Measurements from ENCODE around the gene GRN.

DNA sequence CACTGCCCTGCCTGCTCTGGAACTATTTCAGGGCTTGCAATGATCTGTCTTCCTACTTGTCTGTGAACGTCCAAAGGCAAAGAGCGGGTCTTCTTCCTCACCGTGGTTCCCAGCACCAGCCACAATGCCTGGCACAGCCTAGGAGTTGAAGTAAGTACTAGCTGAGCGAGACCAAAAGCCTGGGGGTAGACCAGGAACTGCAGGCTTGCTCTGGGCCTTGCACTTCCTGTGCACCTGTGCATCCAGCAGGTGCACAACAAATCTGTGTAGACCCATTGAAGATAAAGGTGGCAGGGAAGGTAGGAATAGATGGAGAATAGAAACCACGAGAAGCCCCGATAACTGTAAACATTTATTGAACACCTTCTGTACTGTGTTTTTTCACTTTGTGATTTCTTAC lies 13.9 kb downstream of the GRN start:
- TF ChIP-seq POLR2A (IDR thresholded peaks at IDR 0.05), result no peak
- TF ChIP-seq, protein P1, sequence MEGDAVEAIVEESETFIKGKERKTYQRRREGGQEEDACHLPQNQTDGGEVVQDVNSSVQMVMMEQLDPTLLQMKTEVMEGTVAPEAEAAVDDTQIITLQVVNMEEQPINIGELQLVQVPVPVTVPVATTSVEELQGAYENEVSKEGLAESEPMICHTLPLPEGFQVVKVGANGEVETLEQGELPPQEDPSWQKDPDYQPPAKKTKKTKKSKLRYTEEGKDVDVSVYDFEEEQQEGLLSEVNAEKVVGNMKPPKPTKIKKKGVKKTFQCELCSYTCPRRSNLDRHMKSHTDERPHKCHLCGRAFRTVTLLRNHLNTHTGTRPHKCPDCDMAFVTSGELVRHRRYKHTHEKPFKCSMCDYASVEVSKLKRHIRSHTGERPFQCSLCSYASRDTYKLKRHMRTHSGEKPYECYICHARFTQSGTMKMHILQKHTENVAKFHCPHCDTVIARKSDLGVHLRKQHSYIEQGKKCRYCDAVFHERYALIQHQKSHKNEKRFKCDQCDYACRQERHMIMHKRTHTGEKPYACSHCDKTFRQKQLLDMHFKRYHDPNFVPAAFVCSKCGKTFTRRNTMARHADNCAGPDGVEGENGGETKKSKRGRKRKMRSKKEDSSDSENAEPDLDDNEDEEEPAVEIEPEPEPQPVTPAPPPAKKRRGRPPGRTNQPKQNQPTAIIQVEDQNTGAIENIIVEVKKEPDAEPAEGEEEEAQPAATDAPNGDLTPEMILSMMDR (IDR thresholded peaks at IDR 0.05), result no peak
